IMR-90 (cell line): ENCODE measurements around the gene FOXQ1. TPM values are rescaled to one million over a fixed set of nuclear protein-coding genes. Genes with fewer than 3 reads are reported as not detected.

Source experiments
- ATAC-seq: fragments of 200-7000 bp; cut with Tn5 transposase; 2 replicates; pipeline ENCODE4 v1.9.1; 2020; ENCODE audit warnings: low read depth, mild to moderate bottlenecking, moderate library complexity
- BruUV-seq: library from RNA; stranded (reverse); fragments of 400-500 nt; replicated peaks from 2 replicates; lab custom pipeline; 2021; lab: Mats Ljungman, UMichigan
- CTCF ChIA-PET: fragments of 300-600 bp; formaldehyde crosslinking; extraction: SDS; loops from one replicate; lab custom pipeline; 2021; ENCODE audit warnings: antibody characterized with exemption; lab: Yijun Ruan, JAX
- POLR2A ChIA-PET: fragments of 300-600 bp; sonication (Branson Sonifier 250); formaldehyde crosslinking; loops from one replicate; lab custom pipeline; 2022; ENCODE audit warnings: antibody characterized with exemption; ENCODE audit not compliant: unreplicated experiment; lab: Charles Lee
- DNase-seq: peaks from one replicate; pipeline ENCODE4 v3.0.0; 2013
- H2AFZ ChIP-seq: replicated peaks from 2 replicates; pipeline ENCODE3; 2013; ENCODE audit warnings: low read length, mild to moderate bottlenecking; ENCODE audit not compliant: poor library complexity
- H2AK5ac ChIP-seq: 2 replicates; pipeline ENCODE4 v1.6.1; 2013; ENCODE audit warnings: low read depth, low read length, inconsistent platforms
- H2AK9ac ChIP-seq: replicated peaks from 2 replicates; pipeline ENCODE3; 2013; ENCODE audit warnings: mild to moderate bottlenecking, low read depth, low read length, moderate library complexity; ENCODE audit not compliant: poor library complexity
- H2BK120ac ChIP-seq: 2 replicates; pipeline ENCODE4 v1.6.1; 2013; ENCODE audit warnings: low read depth, low read length, inconsistent platforms
- H2BK15ac ChIP-seq: 3 replicates; pipeline ENCODE4 v1.6.1; 2013; ENCODE audit warnings: low read depth, low read length, inconsistent platforms
- H2BK20ac ChIP-seq: 2 replicates; pipeline ENCODE4 v1.6.1; 2013; ENCODE audit warnings: low read depth, mild to moderate bottlenecking, inconsistent platforms, low read length, moderate library complexity
- H2BK5ac ChIP-seq: 2 replicates; pipeline ENCODE4 v1.6.1; 2013; ENCODE audit warnings: mild to moderate bottlenecking, low read depth, low read length, inconsistent platforms; ENCODE audit not compliant: poor library complexity, severe bottlenecking
- H3K14ac ChIP-seq: replicated peaks from 2 replicates; pipeline ENCODE4 v1.6.1; 2013; ENCODE audit warnings: low read depth, low read length, inconsistent platforms
- H3K18ac ChIP-seq: 2 replicates; pipeline ENCODE4 v1.6.1; 2013; ENCODE audit warnings: low read depth, low read length, control low read depth
- H3K23ac ChIP-seq: 2 replicates; pipeline ENCODE4 v1.6.1; 2013; ENCODE audit warnings: low read depth, low read length, inconsistent platforms
- H3K27ac ChIP-seq: 2 replicates; pipeline ENCODE4 v1.5.1; 2013; ENCODE audit warnings: mild to moderate bottlenecking, control low read depth, low read length; ENCODE audit not compliant: insufficient read depth
- H3K27me3 ChIP-seq: 2 replicates; pipeline ENCODE4 v1.6.1; 2013; ENCODE audit warnings: low read length; ENCODE audit not compliant: control insufficient read depth, insufficient read depth
- H3K36me3 ChIP-seq: 2 replicates; pipeline ENCODE4 v1.6.1; 2013; ENCODE audit warnings: low read length, mixed read lengths; ENCODE audit not compliant: control insufficient read depth, insufficient read depth
- H3K4ac ChIP-seq: 2 replicates; pipeline ENCODE4 v1.6.1; 2013; ENCODE audit warnings: low read depth, low read length, inconsistent platforms
- H3K4me1 ChIP-seq: 2 replicates; pipeline ENCODE4 v1.6.1; 2013; ENCODE audit warnings: low read length, mixed read lengths; ENCODE audit not compliant: control insufficient read depth, insufficient read depth
- H3K4me2 ChIP-seq: 2 replicates; pipeline ENCODE4 v1.6.1; 2013; ENCODE audit warnings: low read depth, mild to moderate bottlenecking, control low read depth, low read length, moderate library complexity
- H3K4me3 ChIP-seq: 2 replicates; pipeline ENCODE4 v1.5.1; 2013; ENCODE audit warnings: low read depth, mild to moderate bottlenecking, control low read depth, low read length, moderate library complexity; ENCODE audit not compliant: insufficient read depth
- H3K56ac ChIP-seq: 2 replicates; pipeline ENCODE4 v1.6.1; 2013; ENCODE audit warnings: low read length, inconsistent platforms; ENCODE audit not compliant: insufficient read depth; ENCODE audit errors: extremely low read depth
- H3K79me1 ChIP-seq, 2 experiments: 2 replicates each; pipeline ENCODE4 v1.6.1; 2013; ENCODE audit warnings: low read length in 2 of 2, inconsistent platforms in 1 of 2, low read depth in 1 of 2
- H3K9ac ChIP-seq: 2 replicates; pipeline ENCODE4 v1.6.1; 2013; ENCODE audit warnings: low read depth, low read length, control low read depth
- H3K9me1 ChIP-seq: 2 replicates; pipeline ENCODE4 v1.6.1; 2013; ENCODE audit warnings: low read length, inconsistent platforms; ENCODE audit not compliant: insufficient read depth
- H3K9me3 ChIP-seq: 2 replicates; pipeline ENCODE4 v1.6.1; 2013; ENCODE audit warnings: low read length; ENCODE audit not compliant: control insufficient read depth, insufficient read depth
- H4K20me1 ChIP-seq: 2 replicates; pipeline ENCODE4 v1.6.1; 2013; ENCODE audit warnings: low read length, inconsistent platforms; ENCODE audit not compliant: insufficient read depth
- H4K5ac ChIP-seq: 2 replicates; pipeline ENCODE4 v1.6.1; 2013; ENCODE audit warnings: mild to moderate bottlenecking, low read depth, low read length, control low read depth
- H4K8ac ChIP-seq, 2 experiments: 2 replicates each; pipeline ENCODE4 v1.6.1; 2013; ENCODE audit warnings: low read depth in 2 of 2, low read length in 2 of 2, control low read depth in 1 of 2, inconsistent platforms in 1 of 2
- H4K91ac ChIP-seq: 2 replicates; pipeline ENCODE4 v1.6.1; 2013; ENCODE audit warnings: low read depth, low read length, inconsistent platforms; ENCODE audit not compliant: insufficient read depth
- BHLHE40 ChIP-seq: fragments of 150-350 bp; IDR thresholded peaks from 2 replicates; pipeline ENCODE4 v1.6.1; 2016; ENCODE audit warnings: mild to moderate bottlenecking, low read depth, low read length
- CEBPB ChIP-seq: IDR thresholded peaks from 2 replicates; pipeline ENCODE4 v1.6.1; 2012; ENCODE audit warnings: low read depth, low read length, improper control_type of control experiment
- CHD1 ChIP-seq: IDR thresholded peaks from 2 replicates; pipeline ENCODE4 v1.6.1; 2012; ENCODE audit warnings: low read depth, low read length, improper control_type of control experiment
- ELK1 ChIP-seq: fragments of 150-350 bp; IDR thresholded peaks from 2 replicates; pipeline ENCODE4 v1.6.1; 2016; ENCODE audit warnings: low read depth, mild to moderate bottlenecking, low read length, moderate library complexity, borderline replicate concordance
- FOS ChIP-seq: fragments of 150-350 bp; IDR thresholded peaks from 2 replicates; pipeline ENCODE4 v1.6.1; 2016; ENCODE audit warnings: low read depth, low read length
- MAFK ChIP-seq: IDR thresholded peaks from 2 replicates; pipeline ENCODE4 v1.6.1; 2012; ENCODE audit warnings: low read depth, low read length, improper control_type of control experiment
- MAZ ChIP-seq: IDR thresholded peaks from 2 replicates; pipeline ENCODE4 v1.6.1; 2012; ENCODE audit warnings: low read depth, mild to moderate bottlenecking, low read length, improper control_type of control experiment, moderate library complexity, borderline replicate concordance
- MXI1 ChIP-seq: IDR thresholded peaks from 2 replicates; pipeline ENCODE4 v1.6.1; 2012; ENCODE audit warnings: low read depth, mild to moderate bottlenecking, low read length, moderate library complexity, borderline replicate concordance
- NFE2L2 ChIP-seq: fragments of 150-350 bp; IDR thresholded peaks from 2 replicates; pipeline ENCODE4 v1.6.1; 2016; ENCODE audit warnings: low read depth, mild to moderate bottlenecking, low read length
- POLR2A ChIP-seq: IDR thresholded peaks from 2 replicates; pipeline ENCODE4 v1.6.1; 2012; ENCODE audit warnings: mild to moderate bottlenecking, low read depth, low read length
- RAD21 ChIP-seq: IDR thresholded peaks from 2 replicates; pipeline ENCODE4 v1.6.1; 2012; ENCODE audit warnings: low read length, improper control_type of control experiment
- RCOR1 ChIP-seq: IDR thresholded peaks from 2 replicates; pipeline ENCODE4 v1.6.1; 2012; ENCODE audit warnings: mild to moderate bottlenecking, low read length, improper control_type of control experiment; ENCODE audit not compliant: insufficient replicate concordance
- RFX5 ChIP-seq: IDR thresholded peaks from 2 replicates; pipeline ENCODE4 v1.8.0; 2012; ENCODE audit warnings: low read depth, mild to moderate bottlenecking, low read length, moderate library complexity
- SMC3 ChIP-seq: fragments of 150-350 bp; IDR thresholded peaks from 2 replicates; pipeline ENCODE4 v1.6.1; 2016; ENCODE audit warnings: low read depth, mild to moderate bottlenecking, antibody characterized with exemption, low read length, moderate library complexity
- USF2 ChIP-seq: fragments of 150-350 bp; IDR thresholded peaks from 2 replicates; pipeline ENCODE4 v1.6.1; 2017; ENCODE audit warnings: mild to moderate bottlenecking, antibody characterized with exemption, low read length, low read depth
- WGBS, 2 experiments: methylation state at CpG; one replicate each; pipeline versions ENCODE4 v1.1.5 to v1.1.7; 2013; ENCODE audit warnings: missing lambda C conversion rate in 2 of 2; ENCODE audit not compliant: insufficient read length in 1 of 2; ENCODE audit errors: extremely low coverage in 2 of 2; 5-methylcytosine and 5-hydroxymethylcytosine counted together
- dilution Hi-C: fragments of 300-500 bp; cut with HindIII; formaldehyde crosslinking; loops from one replicate; pipeline ENCODE4 v1.14.3; 2018; ENCODE audit warnings: low sequenced_read_pairs; ENCODE audit not compliant: unreplicated experiment
- in situ Hi-C: fragments of 300-500 bp; cut with MboI; formaldehyde crosslinking; loops from 3 replicates; pipeline ENCODE4 v1.14.3; 2019; ENCODE audit warnings: low sequenced_read_pairs, inconsistent platforms, mixed read lengths
- intact Hi-C: fragments of 100-400 bp; cut with micrococcal nuclease; formaldehyde crosslinking; loops from 2 replicates; pipeline ENCODE4 v1.10.0; 2022
- polyA plus RNA-seq, 3 experiments: library from polyadenylated mRNA; depleted of rRNA; stranded (reverse); fragments of >200 nt; gene quantifications; 2 replicates each; pipeline ENCODE4 v1.2.3, GENCODE V29; 2012; ENCODE audit warnings: low replicate concordance in 1 of 3
- total RNA-seq: library from RNA; depleted of rRNA; stranded (reverse); fragments of >200 nt; gene quantifications from 2 replicates; pipeline ENCODE4 v1.2.3, GENCODE V29; 2012
- TF ChIP-seq, protein P1 (sequence below): conservative IDR thresholded peaks from 2 replicates; pipeline ENCODE4 v1.5.1; 2012; ENCODE audit warnings: mild to moderate bottlenecking, low read depth, low read length, improper control_type of control experiment

FOXQ1 gene
- total and polyA plus RNA-seq, 2 of the 4 experiments (the other 2 are of a cell fraction) = not detected

DNA sequence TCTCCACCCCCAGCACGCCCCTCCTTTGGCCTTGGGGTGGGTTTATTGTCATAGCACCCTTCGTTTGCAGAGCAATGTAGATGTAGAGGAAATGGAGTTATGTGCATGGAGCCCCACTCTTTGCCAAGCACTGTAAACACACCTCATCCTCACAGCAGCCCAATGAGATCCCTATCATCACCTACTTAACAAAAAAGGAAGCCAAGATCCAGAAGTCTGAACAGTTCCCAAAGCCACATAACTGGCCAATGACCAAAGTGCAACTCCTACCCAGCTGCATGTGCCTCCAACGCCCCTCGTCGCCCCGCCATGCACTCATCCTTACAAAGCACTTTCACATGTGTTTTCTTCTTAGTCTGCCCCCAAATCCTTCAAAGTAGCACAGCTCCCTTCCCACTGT lies 21.8 kb upstream of the FOXQ1 start:
- no TSS peak for BruUV-seq
- Histone ChIP-seq H3K4me3 (no peak overlapping the region), H3K9me3 (no peaks in the 10 kb centered on the region), H2BK15ac (no peak overlapping the region), H4K91ac (no peak overlapping the region; the same call in 1 of the 2 replicates), H3K9me1 (peaks cover 10% of the 10 kb centered on the region), H2BK20ac (no peak overlapping the region), H3K27ac (no peak overlapping the region), H3K4me1 (peaks cover 16% of the 10 kb centered on the region), H3K79me1 (no peaks in the 10 kb centered on the region), H3K14ac (no peak overlapping the region), H3K23ac (no peak overlapping the region), H3K4ac (no peak overlapping the region), H3K9ac (no peak overlapping the region), H3K36me3 (no peaks in the 10 kb centered on the region), H2BK120ac (no peak overlapping the region), H3K4me2 (no peak overlapping the region), H3K27me3 (no peaks in the 10 kb centered on the region; the same call in 1 of the 2 replicates), H4K20me1 (0 out of 2 replicates have a peak, but pooled peaks cover 3% of the 10 kb centered on the region), H3K18ac (no peak overlapping the region), H2AK9ac (no peak overlapping the region), H2AK5ac (no peak overlapping the region), H4K5ac (no peak overlapping the region), H2BK5ac (no peak overlapping the region), H3K56ac (no peak overlapping the region), H2AFZ (no peak overlapping the region), H4K8ac (no peak overlapping the region)
- DNase-seq (no peak), ATAC-seq (no peak)
- ChIA-PET CTCF (no interaction called here), POLR2A (no interaction called here)
- dilution Hi-C loops = no loop called here
- no CpG with 5 or more reads among the region's 6 CpGs for WGBS, 2 experiments
- TF ChIP-seq CEBPB = no peak
- no peak for TF ChIP-seq RAD21
- TF ChIP-seq USF2 = no peak
- no peak for TF ChIP-seq ELK1
- no peak for TF ChIP-seq MXI1
- TF ChIP-seq RFX5 = no peak
- no peak for TF ChIP-seq MAFK
- TF ChIP-seq NFE2L2 = no peak
- TF ChIP-seq, protein P1, sequence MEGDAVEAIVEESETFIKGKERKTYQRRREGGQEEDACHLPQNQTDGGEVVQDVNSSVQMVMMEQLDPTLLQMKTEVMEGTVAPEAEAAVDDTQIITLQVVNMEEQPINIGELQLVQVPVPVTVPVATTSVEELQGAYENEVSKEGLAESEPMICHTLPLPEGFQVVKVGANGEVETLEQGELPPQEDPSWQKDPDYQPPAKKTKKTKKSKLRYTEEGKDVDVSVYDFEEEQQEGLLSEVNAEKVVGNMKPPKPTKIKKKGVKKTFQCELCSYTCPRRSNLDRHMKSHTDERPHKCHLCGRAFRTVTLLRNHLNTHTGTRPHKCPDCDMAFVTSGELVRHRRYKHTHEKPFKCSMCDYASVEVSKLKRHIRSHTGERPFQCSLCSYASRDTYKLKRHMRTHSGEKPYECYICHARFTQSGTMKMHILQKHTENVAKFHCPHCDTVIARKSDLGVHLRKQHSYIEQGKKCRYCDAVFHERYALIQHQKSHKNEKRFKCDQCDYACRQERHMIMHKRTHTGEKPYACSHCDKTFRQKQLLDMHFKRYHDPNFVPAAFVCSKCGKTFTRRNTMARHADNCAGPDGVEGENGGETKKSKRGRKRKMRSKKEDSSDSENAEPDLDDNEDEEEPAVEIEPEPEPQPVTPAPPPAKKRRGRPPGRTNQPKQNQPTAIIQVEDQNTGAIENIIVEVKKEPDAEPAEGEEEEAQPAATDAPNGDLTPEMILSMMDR = no peak
- TF ChIP-seq MAZ = no peak
- TF ChIP-seq BHLHE40 = no peak
- no peak for TF ChIP-seq SMC3
- no peak for TF ChIP-seq CHD1
- no peak for TF ChIP-seq RCOR1
- TF ChIP-seq POLR2A = no peak
- TF ChIP-seq FOS = no peak
- intact Hi-C loops = no loop called here
- in situ Hi-C loops = no loop called here
